ENCODE results near the gene HPF1. TPM values are rescaled to one million over a fixed set of nuclear protein-coding genes. Genes with fewer than 3 reads are reported as not detected.
A peak's percentile ranks its signal among the peaks of the same experiment; 100 is the strongest.
"Not testable (repeated sequence)": the region's sequence is repeated elsewhere in the genome, so short reads cannot be mapped to it uniquely, and the experiment has no call there.

HPF1 gene
- total RNA-seq, 1 experiment from 2014 or later = 36.5 TPM

GRCh38 chr4:169765835-169766234 is 8.1 kb upstream of the HPF1 start:
- Histone ChIP-seq H3K27ac (no peak overlapping the region), H3K36me3 (no peaks in the 10 kb centered on the region)
- no peak for DNase-seq

GRCh38 chr4:169761846-169762245 is 4.1 kb upstream of the HPF1 start:
- no peaks in the 10 kb centered on the region for H3K36me3 ChIP-seq
- DNase-seq = no peak
- H3K4me3 ChIP-seq = no peak overlapping the region
- H3K27ac ChIP-seq = no peak overlapping the region
- no peaks in the 10 kb centered on the region for H3K4me1 ChIP-seq
- H3K27me3 ChIP-seq = no peaks in the 10 kb centered on the region
- no peaks in the 10 kb centered on the region for H3K9me3 ChIP-seq (replicated peaks)

More at GRCh38 chr4:169765835-169766234, 8.1 kb upstream of the HPF1 start:
- H3K4me1 ChIP-seq = no peaks in the 10 kb centered on the region
- H3K4me3 ChIP-seq = no peak overlapping the region
- no peaks in the 10 kb centered on the region for H3K27me3 ChIP-seq
- H3K9me3 ChIP-seq (replicated peaks) = no peaks in the 10 kb centered on the region

- Histone ChIP-seq H3K9me3 (replicated peaks) (no peaks in the 10 kb centered on the region), H3K36me3 (no peaks in the 10 kb centered on the region), H3K27me3 (no peaks in the 10 kb centered on the region), H3K27ac (no peak overlapping the region), H3K4me1 (no peaks in the 10 kb centered on the region), H3K4me3 (peak overlapping the region; percentile 74)
- no peak for DNase-seq
These were observed 738 bp upstream of the HPF1 start for GRCh38 chr4:169758401-169758962.

GRCh38 chr4:169756971-169757574 is 671 bp downstream of the HPF1 start:
- H3K36me3 ChIP-seq = no peaks in the 10 kb centered on the region
- H3K9me3 ChIP-seq (replicated peaks) = no peaks in the 10 kb centered on the region
- no peaks in the 10 kb centered on the region for H3K4me1 ChIP-seq
- H3K27me3 ChIP-seq = no peaks in the 10 kb centered on the region
- H3K4me3 ChIP-seq = peak overlapping the region; percentile 74
- H3K27ac ChIP-seq = peak overlapping the region; percentile 33; the same call in 1 of the 2 replicates
- peak in 1 of 2 experiments; percentile 17 for DNase-seq

GRCh38 chr4:169745291-169745690 is 12.5 kb downstream of the HPF1 start:
- no peak for DNase-seq

GRCh38 chr4:169744601-169745000 is 13.1 kb downstream of the HPF1 start:
- H3K4me3 ChIP-seq = no peak overlapping the region
- DNase-seq = no peak
- no peaks in the 10 kb centered on the region for H3K36me3 ChIP-seq

More at GRCh38 chr4:169745291-169745690, 12.5 kb downstream of the HPF1 start:
- Histone ChIP-seq H3K27ac (no peak overlapping the region), H3K9me3 (replicated peaks) (no peaks in the 10 kb centered on the region), H3K4me1 (no peaks in the 10 kb centered on the region), H3K27me3 (no peaks in the 10 kb centered on the region), H3K36me3 (no peaks in the 10 kb centered on the region), H3K4me3 (no peak overlapping the region)

GRCh38 chr4:169741569-169741968 is 16.2 kb downstream of the HPF1 start:
- no peaks in the 10 kb centered on the region for H3K9me3 ChIP-seq (replicated peaks)
- H3K4me3 ChIP-seq = no peak overlapping the region
- H3K4me1 ChIP-seq = no peaks in the 10 kb centered on the region
- DNase-seq = no peak
- H3K36me3 ChIP-seq = no peaks in the 10 kb centered on the region
- H3K27me3 ChIP-seq = no peaks in the 10 kb centered on the region
- no peak overlapping the region for H3K27ac ChIP-seq

More at GRCh38 chr4:169744601-169745000, 13.1 kb downstream of the HPF1 start:
- Histone ChIP-seq H3K27me3 (no peaks in the 10 kb centered on the region), H3K4me1 (no peaks in the 10 kb centered on the region), H3K9me3 (replicated peaks) (no peaks in the 10 kb centered on the region), H3K27ac (no peak overlapping the region)

- not testable (repeated sequence) for H3K36me3 ChIP-seq
These were observed 19.1 kb downstream of the HPF1 start for GRCh38 chr4:169738604-169739003.

GRCh38 chr4:169730564-169730963 is 27.2 kb downstream of the HPF1 start:
- no peaks in the 10 kb centered on the region for H3K27me3 ChIP-seq
- H3K4me1 ChIP-seq = no peaks in the 10 kb centered on the region
- H3K36me3 ChIP-seq = no peaks in the 10 kb centered on the region

More at GRCh38 chr4:169738604-169739003, 19.1 kb downstream of the HPF1 start:
- not testable (repeated sequence) for H3K4me1 ChIP-seq; H3K27me3 ChIP-seq; H3K4me3 ChIP-seq; H3K9me3 ChIP-seq (replicated peaks); DNase-seq; H3K27ac ChIP-seq

GRCh38 chr4:169727616-169728015 is 30.1 kb downstream of the HPF1 start:
- no peaks in the 10 kb centered on the region for H3K36me3 ChIP-seq

More at GRCh38 chr4:169730564-169730963, 27.2 kb downstream of the HPF1 start:
- DNase-seq = no peak
- Histone ChIP-seq H3K9me3 (replicated peaks) (no peaks in the 10 kb centered on the region), H3K27ac (no peak overlapping the region), H3K4me3 (no peak overlapping the region)

GRCh38 chr4:169724260-169724659 is 33.5 kb downstream of the HPF1 start:
- no peaks in the 10 kb centered on the region for H3K27me3 ChIP-seq
- H3K4me1 ChIP-seq = no peaks in the 10 kb centered on the region
- no peak overlapping the region for H3K27ac ChIP-seq
- no peak for DNase-seq
- no peak overlapping the region for H3K4me3 ChIP-seq
- no peaks in the 10 kb centered on the region for H3K36me3 ChIP-seq
- H3K9me3 ChIP-seq (replicated peaks) = no peaks in the 10 kb centered on the region

More at GRCh38 chr4:169727616-169728015, 30.1 kb downstream of the HPF1 start:
- no peak for DNase-seq
- Histone ChIP-seq H3K4me1 (no peaks in the 10 kb centered on the region), H3K27me3 (no peaks in the 10 kb centered on the region), H3K27ac (no peak overlapping the region), H3K4me3 (no peak overlapping the region), H3K9me3 (replicated peaks) (no peaks in the 10 kb centered on the region)

GRCh38 chr4:169723207-169723965 is 34.4 kb downstream of the HPF1 start:
- Histone ChIP-seq H3K9me3 (replicated peaks) (no peaks in the 10 kb centered on the region), H3K27ac (no peak overlapping the region), H3K27me3 (no peaks in the 10 kb centered on the region), H3K36me3 (no peaks in the 10 kb centered on the region), H3K4me1 (no peaks in the 10 kb centered on the region), H3K4me3 (no peak overlapping the region)
- DNase-seq = no peak

- peaks cover 2% of the 10 kb centered on the region; the same call in 1 of the 2 replicates for H3K36me3 ChIP-seq
- H3K27me3 ChIP-seq = no peaks in the 10 kb centered on the region
- DNase-seq = no peak
- H3K9me3 ChIP-seq (replicated peaks) = no peaks in the 10 kb centered on the region
- no peaks in the 10 kb centered on the region for H3K4me1 ChIP-seq
- no peak overlapping the region for H3K27ac ChIP-seq
- no peak overlapping the region for H3K4me3 ChIP-seq
These were observed 37.2 kb downstream of the HPF1 start for GRCh38 chr4:169720529-169720928.

- Histone ChIP-seq H3K27me3 (no peaks in the 10 kb centered on the region), H3K36me3 (peaks cover 2% of the 10 kb centered on the region; the same call in 1 of the 2 replicates), H3K9me3 (replicated peaks) (no peaks in the 10 kb centered on the region), H3K4me1 (no peaks in the 10 kb centered on the region), H3K27ac (no peak overlapping the region), H3K4me3 (no peak overlapping the region)
- DNase-seq = no peak
These were observed 41.1 kb downstream of the HPF1 start for GRCh38 chr4:169716677-169717076.

- no peaks in the 10 kb centered on the region for H3K27me3 ChIP-seq
- peaks cover 2% of the 10 kb centered on the region; the same call in 1 of the 2 replicates for H3K36me3 ChIP-seq
- H3K4me3 ChIP-seq = no peak overlapping the region
- no peak overlapping the region for H3K27ac ChIP-seq
- no peaks in the 10 kb centered on the region for H3K9me3 ChIP-seq (replicated peaks)
- no peaks in the 10 kb centered on the region for H3K4me1 ChIP-seq
- DNase-seq = no peak
These were observed 41.9 kb downstream of the HPF1 start for GRCh38 chr4:169715826-169716225.
